WTC11 (cell line): Measurements from ENCODE around the gene NBL1. TPM values are rescaled to one million over a fixed set of nuclear protein-coding genes. Genes with fewer than 3 reads are reported as not detected.

Source experiments
- ATAC-seq: fragments of 200-7000 bp; cut with Tn5 transposase; 2 replicates; pipeline ENCODE4 v1.10.0; 2021; ENCODE audit warnings: mild to moderate bottlenecking, moderate library complexity
- CTCF ChIA-PET: fragments of 300-600 bp; sonication (Branson Sonifier 250); formaldehyde crosslinking; loops from one replicate; lab custom pipeline; 2021; ENCODE audit warnings: antibody characterized with exemption; lab: Charles Lee
- POLR2A ChIA-PET: fragments of 350-600 bp; sonication (Branson Sonifier 250); formaldehyde crosslinking; loops from one replicate; lab custom pipeline; 2021; ENCODE audit warnings: antibody characterized with exemption; lab: Charles Lee
- DNase-seq: peaks from one replicate; pipeline ENCODE4 v3.0.0; 2021; ENCODE audit warnings: low spot score
- H3K27ac Mint-ChIP-seq: 2 replicates; pipeline ENCODE4 v1.8.0; 2021; ENCODE audit warnings: mixed read lengths
- H3K27me3 Mint-ChIP-seq: 2 replicates; pipeline ENCODE4 v1.8.0; 2021; ENCODE audit warnings: low read depth, mild to moderate bottlenecking, moderate library complexity, mixed read lengths
- H3K36me3 Mint-ChIP-seq: 2 replicates; pipeline ENCODE4 v1.8.0; 2021; ENCODE audit warnings: mixed read lengths
- H3K4me1 Mint-ChIP-seq: 2 replicates; pipeline ENCODE4 v1.8.0; 2022; ENCODE audit warnings: mixed read lengths
- H3K4me3 Mint-ChIP-seq: 2 replicates; pipeline ENCODE4 v1.8.0; 2021; ENCODE audit warnings: mild to moderate bottlenecking, moderate library complexity, mixed read lengths
- H3K9me3 Mint-ChIP-seq: 2 replicates; pipeline ENCODE4 v1.8.0; 2021; ENCODE audit warnings: mixed read lengths
- AR ChIP-seq: fragments of 250-450 bp; sonication (Bioruptor Pico); IDR thresholded peaks from 2 replicates; pipeline ENCODE4 v1.9.0; 2021; ENCODE audit warnings: mild to moderate bottlenecking
- CBFB ChIP-seq: sonication (generic); formaldehyde crosslinking; IDR thresholded peaks from 2 replicates; pipeline ENCODE4 v1.8.1; 2022; ENCODE audit warnings: mild to moderate bottlenecking, low read depth, missing genetic modification reagents
- CREB1 ChIP-seq: sonication (generic); formaldehyde crosslinking; IDR thresholded peaks from 2 replicates; pipeline ENCODE4 v1.8.0; 2023; ENCODE audit warnings: mild to moderate bottlenecking, missing genetic modification reagents
- ERG ChIP-seq: fragments of 250-450 bp; sonication (Bioruptor Pico); IDR thresholded peaks from 2 replicates; pipeline ENCODE4 v1.8.0; 2021; ENCODE audit warnings: mild to moderate bottlenecking
- GABPB1 ChIP-seq: sonication (generic); formaldehyde crosslinking; IDR thresholded peaks from 2 replicates; pipeline ENCODE4 v1.8.1; 2023; ENCODE audit warnings: mild to moderate bottlenecking, missing genetic modification reagents
- PRRX2 ChIP-seq: fragments of 250-450 bp; sonication (Bioruptor Pico); IDR thresholded peaks from 2 replicates; pipeline ENCODE4 v1.8.0; 2021; ENCODE audit warnings: mild to moderate bottlenecking
- TCF7 ChIP-seq: sonication (generic); formaldehyde crosslinking; IDR thresholded peaks from 2 replicates; pipeline ENCODE4 v1.8.0; 2022; ENCODE audit warnings: mild to moderate bottlenecking, low read depth, missing genetic modification reagents, moderate library complexity
- USF1 ChIP-seq: sonication (generic); formaldehyde crosslinking; IDR thresholded peaks from 2 replicates; pipeline ENCODE4 v1.8.0; 2022; ENCODE audit warnings: mild to moderate bottlenecking, missing genetic modification reagents
- ZNF138 ChIP-seq: sonication (generic); formaldehyde crosslinking; conservative IDR thresholded peaks from 2 replicates; pipeline ENCODE4 v1.8.1; 2022; ENCODE audit warnings: mild to moderate bottlenecking, moderate library complexity, missing genetic modification reagents
- ZNF425 ChIP-seq: fragments of 250-450 bp; sonication (Bioruptor Pico); conservative IDR thresholded peaks from 2 replicates; pipeline ENCODE4 v1.9.0; 2021; ENCODE audit warnings: mild to moderate bottlenecking
- total RNA-seq: library from RNA; stranded (reverse); gene quantifications from 3 replicates; pipeline ENCODE4 v1.2.3, GENCODE V29; 2021
- TF ChIP-seq, protein P1 (sequence below): fragments of 250-450 bp; sonication (Bioruptor Pico); IDR thresholded peaks from 2 replicates; pipeline ENCODE4 v1.9.0; 2021; ENCODE audit warnings: moderate library complexity, mild to moderate bottlenecking, inconsistent platforms, borderline replicate concordance
- TF ChIP-seq, protein P2 (sequence below): fragments of 250-450 bp; sonication (Bioruptor Pico); IDR thresholded peaks from 2 replicates; pipeline ENCODE4 v1.9.0; 2021; ENCODE audit warnings: mild to moderate bottlenecking, borderline replicate concordance

The NBL1 gene
- total RNA-seq, 1 experiment from 2014 or later, result 17.1 TPM

DNA sequence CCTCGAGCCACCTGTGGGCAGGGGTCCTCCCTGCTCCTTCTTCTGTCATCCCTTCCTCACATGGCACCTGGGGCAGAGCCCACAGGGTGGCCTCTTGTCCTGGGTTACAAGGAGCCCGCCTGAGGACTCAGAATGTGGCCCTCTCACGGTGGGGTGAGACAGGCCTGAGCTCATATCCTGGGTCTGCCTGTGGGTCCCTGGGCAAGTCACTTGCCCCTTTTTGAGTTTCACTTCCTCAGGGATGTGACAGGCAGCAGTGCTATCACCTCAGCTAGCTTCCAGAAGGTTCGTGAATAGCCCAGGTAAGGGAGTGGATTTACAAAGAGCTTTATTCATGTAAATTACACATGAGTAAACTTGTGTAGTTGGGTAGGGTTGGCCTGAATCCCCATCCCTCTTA lies 54.1 kb downstream of the NBL1 start (continued):
- no peak for TF ChIP-seq GABPB1 (CRISPR knock-in tag)

GRCh38 chr1:19700079-19700777 lies 56.1 kb downstream of the NBL1 start:
- H3K9me3 Mint-ChIP-seq, result no peaks in the 10 kb centered on the region
- peak overlapping the region; percentile 53; the same call in 1 of the 2 replicates for H3K27ac Mint-ChIP-seq
- no peaks in the 10 kb centered on the region; the same call in 1 of the 2 replicates for H3K27me3 Mint-ChIP-seq
- DNase-seq (no peak), ATAC-seq (no peak)
- ChIA-PET POLR2A (no interaction called here), CTCF (interaction anchor here (1.1 to 1.9 kb wide), 2 partner anchors 10 to 15 kb away, joined by 4 to 6 read pairs; no protein-coding TSS in a partner anchor)
- H3K36me3 Mint-ChIP-seq, result no peaks in the 10 kb centered on the region
- TF ChIP-seq ZNF138 (CRISPR knock-in tag) (no peak), TCF7 (CRISPR knock-in tag) (no peak), AR (CRISPR knock-in tag) (no peak), CREB1 (no peak), PRRX2 (no peak), USF1 (CRISPR knock-in tag) (no peak), ZNF425 (no peak), ERG (CRISPR knock-in tag) (no peak), CBFB (CRISPR knock-in tag) (no peak)
- TF ChIP-seq, protein P1, sequence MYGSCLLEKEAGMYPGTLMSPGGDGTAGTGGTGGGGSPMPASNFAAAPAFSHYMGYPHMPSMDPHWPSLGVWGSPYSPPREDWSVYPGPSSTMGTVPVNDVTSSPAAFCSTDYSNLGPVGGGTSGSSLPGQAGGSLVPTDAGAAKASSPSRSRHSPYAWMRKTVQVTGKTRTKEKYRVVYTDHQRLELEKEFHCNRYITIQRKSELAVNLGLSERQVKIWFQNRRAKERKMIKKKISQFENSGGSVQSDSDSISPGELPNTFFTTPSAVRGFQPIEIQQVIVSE (CRISPR knock-in tag), result no peak
- TF ChIP-seq, protein P2, sequence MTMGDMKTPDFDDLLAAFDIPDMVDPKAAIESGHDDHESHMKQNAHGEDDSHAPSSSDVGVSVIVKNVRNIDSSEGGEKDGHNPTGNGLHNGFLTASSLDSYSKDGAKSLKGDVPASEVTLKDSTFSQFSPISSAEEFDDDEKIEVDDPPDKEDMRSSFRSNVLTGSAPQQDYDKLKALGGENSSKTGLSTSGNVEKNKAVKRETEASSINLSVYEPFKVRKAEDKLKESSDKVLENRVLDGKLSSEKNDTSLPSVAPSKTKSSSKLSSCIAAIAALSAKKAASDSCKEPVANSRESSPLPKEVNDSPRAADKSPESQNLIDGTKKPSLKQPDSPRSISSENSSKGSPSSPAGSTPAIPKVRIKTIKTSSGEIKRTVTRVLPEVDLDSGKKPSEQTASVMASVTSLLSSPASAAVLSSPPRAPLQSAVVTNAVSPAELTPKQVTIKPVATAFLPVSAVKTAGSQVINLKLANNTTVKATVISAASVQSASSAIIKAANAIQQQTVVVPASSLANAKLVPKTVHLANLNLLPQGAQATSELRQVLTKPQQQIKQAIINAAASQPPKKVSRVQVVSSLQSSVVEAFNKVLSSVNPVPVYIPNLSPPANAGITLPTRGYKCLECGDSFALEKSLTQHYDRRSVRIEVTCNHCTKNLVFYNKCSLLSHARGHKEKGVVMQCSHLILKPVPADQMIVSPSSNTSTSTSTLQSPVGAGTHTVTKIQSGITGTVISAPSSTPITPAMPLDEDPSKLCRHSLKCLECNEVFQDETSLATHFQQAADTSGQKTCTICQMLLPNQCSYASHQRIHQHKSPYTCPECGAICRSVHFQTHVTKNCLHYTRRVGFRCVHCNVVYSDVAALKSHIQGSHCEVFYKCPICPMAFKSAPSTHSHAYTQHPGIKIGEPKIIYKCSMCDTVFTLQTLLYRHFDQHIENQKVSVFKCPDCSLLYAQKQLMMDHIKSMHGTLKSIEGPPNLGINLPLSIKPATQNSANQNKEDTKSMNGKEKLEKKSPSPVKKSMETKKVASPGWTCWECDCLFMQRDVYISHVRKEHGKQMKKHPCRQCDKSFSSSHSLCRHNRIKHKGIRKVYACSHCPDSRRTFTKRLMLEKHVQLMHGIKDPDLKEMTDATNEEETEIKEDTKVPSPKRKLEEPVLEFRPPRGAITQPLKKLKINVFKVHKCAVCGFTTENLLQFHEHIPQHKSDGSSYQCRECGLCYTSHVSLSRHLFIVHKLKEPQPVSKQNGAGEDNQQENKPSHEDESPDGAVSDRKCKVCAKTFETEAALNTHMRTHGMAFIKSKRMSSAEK, result no peak
- H3K4me1 Mint-ChIP-seq, result peaks cover 14% of the 10 kb centered on the region
- H3K4me3 Mint-ChIP-seq, result no peak overlapping the region
